HG03066 (cell line): Measurements from ENCODE around the gene TOM1.

Experiments used
- ATAC-seq: cut with Tn5 transposase; IDR thresholded peaks from one replicate; pipeline ENCODE4 v1.9.1; 2021; ENCODE audit warnings: low read depth; ENCODE audit not compliant: unreplicated experiment

TOM1 gene

DNA sequence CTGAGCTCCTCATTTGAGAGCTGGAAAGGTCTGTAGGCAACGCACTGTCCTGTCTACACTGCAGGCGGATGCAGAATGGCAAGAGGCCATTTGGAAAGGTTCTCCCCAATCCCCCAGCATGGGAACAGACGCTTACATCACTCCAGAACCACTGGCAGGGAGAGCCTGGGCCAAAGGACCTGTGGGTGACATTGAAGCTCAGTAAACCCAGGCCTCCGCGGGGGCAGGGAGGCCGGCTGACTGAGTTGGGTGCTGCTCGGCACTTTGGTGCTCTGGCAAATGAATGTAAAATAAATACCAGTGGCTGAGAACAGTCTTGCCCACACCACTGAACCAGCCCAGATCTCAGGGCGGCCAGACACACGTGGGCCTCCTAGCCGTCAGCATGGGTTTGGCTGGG lies 22.4 kb downstream of the TOM1 start:
- no peak for ATAC-seq

DNA sequence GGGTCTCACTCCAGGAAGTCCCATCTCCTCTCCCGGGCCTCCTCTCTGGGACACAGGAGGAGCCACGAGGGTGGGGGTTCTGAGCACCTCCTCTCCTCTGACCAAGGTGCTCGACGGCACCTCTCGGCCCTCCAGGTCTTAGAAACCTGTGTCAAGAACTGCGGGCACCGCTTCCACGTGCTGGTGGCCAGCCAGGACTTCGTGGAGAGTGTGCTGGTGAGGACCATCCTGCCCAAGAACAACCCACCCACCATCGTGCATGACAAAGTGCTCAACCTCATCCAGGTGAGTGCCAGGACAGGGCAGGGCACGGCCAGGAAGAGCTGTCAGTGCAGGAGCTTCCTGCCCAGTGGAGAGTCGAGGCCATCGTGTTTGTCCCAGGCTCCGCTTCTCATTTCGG lies 23.2 kb downstream of the TOM1 start:
- no peak for ATAC-seq

DNA sequence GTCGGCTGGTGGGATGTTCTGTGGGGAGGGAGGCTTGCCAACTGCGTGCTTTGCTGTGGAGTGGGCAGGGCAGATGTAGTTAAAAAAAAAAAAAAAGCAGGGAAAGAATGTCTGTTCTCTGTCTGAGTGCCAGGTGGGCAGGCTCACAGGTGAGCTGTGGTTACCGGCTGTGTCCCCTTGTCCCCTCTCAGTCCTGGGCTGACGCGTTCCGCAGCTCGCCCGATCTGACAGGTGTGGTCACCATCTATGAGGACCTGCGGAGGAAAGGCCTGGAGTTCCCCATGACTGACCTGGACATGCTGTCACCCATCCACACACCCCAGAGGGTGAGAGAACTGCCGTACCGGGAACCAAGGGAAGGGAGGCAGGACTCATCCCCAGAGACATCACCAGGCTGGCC lies 23.6 kb downstream of the TOM1 start:
- no peak for ATAC-seq

DNA sequence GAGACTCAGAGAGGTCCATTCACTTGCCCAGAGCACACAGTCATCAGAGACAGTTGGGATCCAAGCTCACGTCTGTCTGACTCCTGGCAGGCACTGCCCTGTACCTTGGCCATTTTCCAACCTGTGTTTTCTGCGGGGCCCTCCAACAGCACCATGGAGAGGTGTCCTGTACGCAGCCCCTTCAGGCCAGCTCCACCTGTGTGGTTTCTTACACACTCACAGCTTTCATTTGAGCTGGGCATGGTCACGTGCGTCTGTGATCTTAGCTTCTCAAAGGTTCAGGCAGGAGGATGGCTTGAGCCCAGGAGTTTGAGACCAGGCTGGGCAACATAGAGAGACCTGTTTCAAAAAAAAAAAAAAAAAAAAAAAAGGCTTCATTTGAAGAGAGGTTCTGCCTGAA lies 24.4 kb downstream of the TOM1 start:
- no peak for ATAC-seq

DNA sequence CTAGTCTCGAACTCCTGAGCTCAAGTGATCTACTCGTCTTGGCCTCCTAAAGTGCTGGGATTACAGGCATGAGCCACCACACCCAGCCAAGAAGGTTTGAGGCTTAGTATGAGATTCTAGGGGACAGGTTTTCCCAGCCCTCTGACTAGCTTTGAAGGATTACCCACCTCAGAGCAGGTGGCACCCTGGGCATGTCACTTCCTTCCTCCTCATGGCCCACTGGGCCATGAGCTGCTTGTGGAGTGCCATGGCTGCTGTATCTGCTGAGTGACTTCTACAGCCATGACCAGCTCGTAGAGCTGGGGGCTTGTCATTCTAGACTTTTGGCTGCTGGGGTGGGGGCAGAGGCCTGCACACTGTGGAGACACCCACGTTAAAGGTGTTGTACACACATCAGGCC lies 25.1 kb downstream of the TOM1 start:
- no peak for ATAC-seq

DNA sequence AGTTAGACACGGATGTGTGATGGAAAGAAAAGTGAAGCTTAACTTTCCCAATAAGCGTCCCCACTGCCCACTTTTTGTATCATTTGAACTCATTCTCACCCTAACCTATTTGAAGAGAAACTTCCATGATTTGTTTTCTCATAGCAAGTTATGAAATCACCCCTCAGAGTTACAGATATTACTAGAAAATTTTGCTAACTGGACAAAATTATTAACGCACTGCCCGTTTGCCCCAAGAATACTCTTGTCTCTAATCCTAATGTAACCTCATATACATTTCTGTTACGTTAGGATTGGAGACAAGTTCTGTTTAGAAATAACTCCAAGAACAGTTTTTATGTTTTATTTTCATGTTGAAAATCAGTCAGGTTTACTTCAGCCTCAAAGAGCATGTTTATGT lies 25.5 kb downstream of the TOM1 start:
- ATAC-seq, result no peak

DNA sequence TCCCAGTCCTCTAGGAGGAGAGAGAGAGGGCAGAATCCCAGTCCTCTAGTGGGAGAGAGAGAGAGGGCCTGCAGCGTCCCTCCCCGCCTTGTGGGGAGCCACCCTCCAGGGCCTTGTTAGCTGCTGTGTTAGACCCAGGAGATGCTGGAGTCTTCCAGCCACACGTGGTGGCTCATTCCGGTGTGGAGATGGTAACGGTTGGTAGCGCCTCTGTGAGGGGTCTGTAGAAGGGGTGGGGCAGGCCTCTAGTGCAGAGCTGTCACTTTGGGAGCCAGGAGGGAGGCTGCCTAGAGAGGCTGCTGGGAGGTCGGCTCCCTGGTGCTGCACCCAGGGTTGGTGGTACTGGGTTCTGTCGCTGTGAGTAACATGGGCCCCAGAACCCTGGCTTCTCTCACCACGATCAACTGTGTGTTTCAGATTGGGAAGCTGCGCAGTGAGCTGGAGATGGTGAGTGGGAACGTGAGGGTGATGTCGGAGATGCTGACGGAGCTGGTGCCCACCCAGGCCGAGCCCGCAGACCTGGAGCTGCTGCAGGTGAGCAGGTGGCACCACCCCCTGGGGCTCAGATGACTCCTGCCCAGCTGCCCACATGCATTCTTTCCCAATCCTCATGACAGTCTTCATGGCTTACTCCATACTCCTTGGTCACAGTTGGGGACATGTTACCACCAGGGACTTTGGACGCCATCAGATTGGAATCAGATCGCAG lies 27.3 kb downstream of the TOM1 start:
- ATAC-seq, result no peak

DNA sequence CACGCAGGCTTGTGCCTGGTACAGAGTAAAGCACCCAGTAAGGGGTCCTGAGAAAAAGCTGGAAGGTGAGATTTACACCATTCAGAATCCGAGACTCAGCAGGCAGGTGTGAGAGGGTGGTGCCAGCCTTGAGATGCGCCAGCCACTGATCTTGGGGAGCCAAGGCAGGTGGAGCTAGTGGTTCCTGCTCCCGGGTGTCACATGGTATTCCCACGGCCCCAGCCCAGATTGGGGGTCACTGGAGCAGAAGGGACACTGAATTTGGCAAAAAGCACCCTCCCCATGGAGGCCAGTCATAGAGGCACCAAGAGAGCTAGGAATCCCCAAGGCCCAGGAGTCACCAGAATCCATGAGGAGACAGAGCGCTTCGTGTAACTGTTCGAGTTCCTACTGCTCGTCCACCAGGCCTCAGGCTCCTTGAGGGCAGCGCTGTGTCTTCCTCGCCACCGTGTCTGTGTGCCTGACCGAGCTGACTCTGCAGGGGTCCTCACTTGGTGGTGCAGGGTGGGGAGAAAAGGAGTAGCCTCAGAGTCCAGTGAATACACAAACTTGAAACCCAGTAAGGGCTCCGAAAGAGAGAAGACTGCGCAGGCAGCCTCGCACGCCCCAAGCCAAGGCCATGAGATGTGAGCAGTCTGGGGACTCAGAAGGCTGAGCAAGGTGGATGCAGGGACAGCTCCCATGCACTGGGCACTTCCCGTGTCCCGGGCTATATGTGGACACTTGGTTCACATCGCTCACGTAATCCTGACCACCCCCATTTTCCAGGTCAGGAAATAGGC lies 28.2 kb downstream of the TOM1 start:
- no peak for ATAC-seq

DNA sequence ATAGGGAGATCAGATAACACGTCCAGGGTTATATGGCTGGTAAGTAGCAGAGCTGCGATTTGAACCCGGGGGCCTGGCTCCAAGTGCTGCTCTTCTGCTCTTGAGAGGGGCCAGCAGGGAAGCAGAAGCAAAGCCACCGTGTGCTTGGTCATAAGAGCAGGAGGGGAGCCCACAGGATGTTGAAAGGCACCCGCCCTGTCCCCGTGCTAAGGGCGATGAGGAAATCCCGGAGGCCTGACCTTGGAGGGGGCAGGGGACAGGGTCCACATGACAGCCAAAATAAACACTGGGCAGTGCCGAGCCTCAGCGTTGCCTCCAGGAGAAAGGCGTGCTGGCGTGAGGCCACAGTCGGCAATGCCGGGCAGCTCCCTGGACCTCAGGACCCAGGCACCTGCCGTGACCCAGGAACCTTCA lies 28.8 kb downstream of the TOM1 start:
- no peak for ATAC-seq

DNA sequence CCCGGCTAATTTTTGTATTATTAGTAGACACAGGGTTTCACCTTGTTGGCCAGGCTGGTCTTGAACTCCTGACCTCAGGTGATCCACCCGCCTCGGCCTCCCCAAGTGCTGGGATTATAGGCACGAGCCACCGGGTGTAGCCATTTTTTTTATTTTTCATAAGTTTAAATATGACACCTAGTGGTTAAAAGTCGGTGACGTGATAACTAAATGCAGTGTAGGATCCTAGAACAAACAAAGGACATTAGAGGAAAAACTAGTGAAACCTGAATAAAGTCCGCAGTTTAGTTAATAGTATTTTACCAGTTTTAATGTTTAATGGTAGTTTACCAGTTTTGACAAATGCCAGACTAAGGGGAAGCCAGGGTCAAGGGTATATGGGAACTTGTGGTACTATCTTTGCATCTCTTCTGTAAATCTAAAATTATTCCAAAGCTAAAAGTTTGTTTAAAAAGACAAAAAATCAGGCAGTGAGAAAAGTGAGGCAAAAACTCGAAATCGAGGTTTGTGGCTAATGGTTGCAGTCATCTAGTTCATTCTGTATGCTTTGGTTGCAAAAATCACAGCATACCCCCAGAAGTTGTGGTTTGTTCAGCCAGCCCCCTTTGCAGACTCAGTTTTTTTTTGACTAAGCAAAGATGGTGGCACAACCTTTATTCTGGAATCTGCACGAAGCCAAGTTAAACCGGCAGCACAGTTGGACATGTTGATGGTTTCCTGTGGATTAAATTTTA lies 29.6 kb downstream of the TOM1 start:
- no peak for ATAC-seq

DNA sequence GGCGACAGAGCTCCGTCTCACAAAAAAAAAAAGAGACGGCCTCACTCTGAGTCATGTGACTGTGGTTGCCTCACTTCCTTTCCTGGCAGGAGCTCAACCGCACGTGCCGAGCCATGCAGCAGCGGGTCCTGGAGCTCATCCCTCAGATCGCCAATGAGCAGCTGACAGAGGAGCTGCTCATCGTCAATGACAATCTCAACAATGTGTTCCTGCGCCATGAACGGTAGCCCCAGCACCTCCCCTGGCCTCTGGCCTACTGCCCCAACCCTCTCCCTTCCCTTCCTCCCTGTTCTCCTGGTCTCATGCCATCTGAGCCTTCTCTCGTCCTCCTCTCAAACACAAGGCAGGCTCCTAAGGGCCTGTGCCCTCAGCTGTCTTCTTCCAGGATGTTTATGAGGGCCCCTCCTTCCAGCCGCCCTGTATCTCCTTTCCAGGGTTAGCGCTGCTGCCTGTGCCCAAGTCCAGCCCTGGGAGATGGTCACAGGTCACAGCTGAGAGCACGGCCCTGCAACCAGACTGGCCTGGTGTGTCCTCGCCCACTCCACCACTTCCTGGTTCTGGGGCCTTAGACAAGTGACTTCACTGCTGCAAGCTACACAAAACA lies 30.7 kb downstream of the TOM1 start:
- no peak for ATAC-seq

DNA sequence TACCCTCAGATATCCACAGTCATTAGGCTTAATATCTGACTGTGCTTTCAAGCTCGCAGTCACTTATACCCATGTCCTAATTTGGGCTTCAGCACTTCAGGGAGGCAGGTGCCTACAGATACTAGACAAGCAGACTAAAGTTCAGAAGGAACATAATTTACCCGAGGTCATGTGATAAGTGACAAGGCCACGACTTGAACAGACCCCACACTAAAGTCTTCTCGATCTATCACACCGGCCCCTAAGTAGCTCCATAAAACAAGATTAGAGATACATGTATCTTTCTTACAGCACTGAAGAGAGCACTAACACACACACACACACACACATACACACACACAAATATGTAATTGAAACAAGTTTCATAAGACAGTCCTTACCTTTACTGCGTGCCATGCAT lies 32.6 kb downstream of the TOM1 start:
- no peak for ATAC-seq

DNA sequence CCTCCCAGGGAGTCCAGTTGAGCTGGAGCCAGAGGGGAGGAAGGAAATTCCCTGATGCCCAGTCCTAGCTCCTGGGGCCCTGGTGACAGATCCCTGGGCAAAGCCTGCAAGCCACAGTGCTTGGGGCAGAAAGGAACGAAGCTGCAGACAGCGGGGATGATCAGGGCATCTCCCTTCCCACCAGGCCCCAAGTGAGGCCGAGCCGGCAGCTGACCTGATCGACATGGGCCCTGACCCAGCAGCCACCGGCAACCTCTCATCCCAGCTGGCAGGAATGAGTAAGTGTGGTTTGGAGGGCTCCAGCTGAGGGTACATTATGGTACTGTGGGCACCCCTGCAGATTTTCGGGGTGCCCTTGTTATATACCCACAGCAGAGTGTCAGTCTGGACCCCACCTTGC lies 33.5 kb downstream of the TOM1 start:
- ATAC-seq, result no peak

DNA sequence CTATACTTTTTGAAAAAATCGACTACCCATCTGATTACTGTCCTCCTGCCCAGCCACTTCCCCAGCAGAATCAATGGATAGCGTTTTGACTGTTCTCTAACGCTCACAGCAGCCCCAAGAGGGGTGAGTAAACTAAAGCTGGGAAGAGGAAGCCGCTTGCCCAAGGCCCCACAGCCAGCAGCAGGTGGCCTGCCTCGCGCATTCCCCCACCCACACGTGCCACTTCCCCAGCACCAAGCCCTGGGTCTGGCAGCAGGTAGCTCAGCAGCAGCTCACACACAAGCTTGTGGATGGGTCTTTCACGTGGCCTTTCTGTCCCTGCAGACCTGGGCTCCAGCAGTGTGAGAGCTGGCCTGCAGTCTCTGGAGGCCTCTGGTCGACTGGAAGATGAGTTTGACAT lies 34.3 kb downstream of the TOM1 start:
- no peak for ATAC-seq

DNA sequence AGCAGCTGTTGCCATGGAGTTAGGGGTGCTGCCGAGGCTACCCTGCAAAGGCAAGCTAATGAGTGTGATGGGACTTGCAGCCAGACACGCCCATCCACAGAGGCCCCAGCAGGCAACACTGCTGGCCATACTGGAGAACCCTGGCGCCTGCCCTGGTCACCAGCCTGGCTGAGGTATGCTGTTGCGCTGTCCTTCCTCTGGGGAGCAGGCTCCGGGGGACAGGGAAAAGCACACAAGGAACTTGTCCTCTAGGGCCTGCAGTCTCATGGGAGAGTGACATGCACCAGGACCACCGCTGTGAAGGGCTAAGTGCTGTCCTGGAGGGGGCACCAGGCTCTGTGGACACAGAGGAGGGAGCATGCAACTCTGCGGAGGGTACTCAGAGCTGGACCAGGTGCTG lies 35.8 kb downstream of the TOM1 start:
- no peak for ATAC-seq

DNA sequence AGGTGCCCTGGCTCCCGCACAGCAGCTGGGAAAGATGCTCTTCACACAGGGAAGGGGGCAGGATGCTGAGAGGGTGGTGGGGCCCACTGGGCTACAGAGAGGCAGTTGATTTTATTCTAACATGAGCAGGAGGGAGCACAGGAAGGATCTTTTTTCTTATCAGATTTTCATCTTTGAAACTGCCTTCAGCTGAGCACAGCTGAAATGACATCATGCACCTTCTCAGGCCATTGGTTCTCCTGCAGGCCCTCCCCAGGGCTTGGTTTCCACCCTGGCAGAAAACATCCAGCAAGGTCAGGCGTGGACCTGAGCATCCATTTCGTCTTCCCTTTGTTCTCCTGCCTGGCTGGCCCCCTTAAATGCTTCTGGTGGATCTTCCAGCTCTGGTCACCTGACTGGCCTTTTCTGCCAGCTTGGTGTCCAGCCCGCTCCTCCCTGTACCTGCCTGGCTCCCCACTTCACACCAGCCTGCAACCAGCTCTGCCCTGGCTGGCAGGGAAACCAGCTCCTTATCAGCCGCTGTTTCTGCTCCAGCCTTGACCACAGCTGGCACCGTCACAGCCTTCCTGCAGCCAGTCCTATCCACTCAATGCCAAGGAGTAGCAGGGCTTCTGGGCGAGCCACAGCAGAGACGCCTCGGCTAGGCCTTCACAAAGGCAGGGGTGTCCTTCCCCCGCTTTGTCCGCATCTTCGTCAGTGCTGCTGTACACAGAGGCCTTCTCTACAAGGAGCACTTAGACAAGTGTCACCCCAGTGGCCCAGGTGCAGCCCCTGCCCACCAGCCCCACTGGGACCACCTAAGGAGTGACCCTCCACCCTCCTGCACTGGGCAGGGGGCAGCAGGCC lies 36.5 kb downstream of the TOM1 start:
- ATAC-seq, result no peak

DNA sequence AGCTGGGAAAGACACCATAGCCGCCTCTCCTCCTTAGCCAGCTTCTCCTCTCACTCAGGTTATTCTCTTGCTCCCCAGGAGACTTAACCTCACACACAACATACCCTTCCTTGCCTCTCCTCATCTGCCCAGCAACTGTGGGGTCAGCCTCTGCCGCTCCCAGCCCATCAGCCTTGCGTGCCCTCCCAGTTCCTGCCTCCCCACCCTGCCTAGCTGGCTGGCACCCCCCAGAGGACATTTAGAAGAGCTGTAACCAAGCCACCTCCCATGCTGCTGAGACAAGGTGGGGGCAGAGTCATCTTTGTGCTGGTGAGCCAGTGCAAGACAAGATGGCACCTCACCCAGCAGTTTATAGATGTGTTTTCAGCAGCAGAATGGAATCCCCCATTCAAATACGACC lies 38.2 kb downstream of the TOM1 start:
- ATAC-seq, result no peak

DNA sequence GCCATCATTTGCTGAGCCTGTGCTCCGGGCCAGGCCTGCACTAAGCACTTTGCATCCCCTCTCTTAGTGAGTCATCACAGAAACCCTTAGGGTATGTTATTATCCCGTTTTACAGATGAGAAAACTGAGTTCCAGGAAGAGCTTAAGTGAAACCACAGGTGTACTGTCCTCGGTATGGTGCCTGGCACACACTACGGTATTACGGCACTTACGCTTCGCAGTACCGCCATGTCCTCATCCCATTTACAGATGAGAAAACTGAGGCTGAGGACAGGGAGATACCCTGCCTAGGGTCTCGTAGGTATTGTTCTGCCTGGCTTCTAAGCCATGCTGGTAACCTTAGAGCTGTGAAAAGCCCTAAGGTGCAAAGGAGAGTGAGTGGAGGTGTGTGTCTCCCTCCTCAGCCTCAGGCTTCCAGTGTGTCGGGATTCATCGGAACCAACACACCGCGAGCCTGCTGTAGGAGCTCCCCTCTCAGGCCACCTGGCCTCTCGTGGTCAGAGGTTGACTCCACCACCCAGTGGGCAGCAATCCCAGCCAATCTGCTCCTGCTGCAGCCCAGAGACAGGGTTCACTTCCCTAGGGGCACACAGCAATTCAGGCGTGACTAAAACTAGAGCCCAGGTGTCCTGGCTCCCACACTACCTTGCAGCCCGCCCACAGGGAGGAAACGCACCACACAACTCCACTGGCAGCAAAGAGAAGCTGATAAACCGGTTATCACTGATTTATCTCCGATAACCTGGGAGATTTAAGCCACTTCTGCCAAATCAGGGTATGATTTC lies 41.6 kb downstream of the TOM1 start:
- no peak for ATAC-seq

DNA sequence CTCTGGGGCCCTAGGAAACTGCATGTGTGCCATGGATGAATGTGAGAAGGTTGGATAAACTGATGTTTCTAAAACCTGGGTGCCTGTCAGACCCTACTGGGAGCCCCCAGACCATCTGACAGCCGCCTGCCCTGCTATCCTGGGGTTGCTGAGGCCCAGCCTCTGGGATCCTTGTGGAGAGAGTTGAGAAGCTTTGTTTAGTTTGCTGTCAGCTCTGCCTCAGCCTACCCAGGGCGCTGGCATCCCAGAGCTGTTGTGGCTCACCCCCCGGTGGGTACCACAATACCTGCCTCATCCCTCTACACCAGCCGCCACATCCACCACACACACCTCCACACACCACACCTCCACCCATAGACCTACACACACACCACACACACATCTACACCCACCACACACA lies 42.7 kb downstream of the TOM1 start:
- ATAC-seq, result no peak
